Neural progenitor cell (in vitro differentiated cells): ENCODE data around the gene ATP8A1. TPM values are rescaled to one million over a fixed set of nuclear protein-coding genes. Genes with fewer than 3 reads are reported as not detected.

Experiments
- DNase-seq: peaks from one replicate; pipeline ENCODE4 v3.0.0-alpha.2; 2016; ENCODE audit warnings: low spot score
- H2AFZ ChIP-seq: fragments of 200-600 bp; sonication (generic); replicated peaks from 2 replicates; pipeline ENCODE4 v1.6.1; 2016; ENCODE audit warnings: antibody characterized with exemption
- H3F3A ChIP-seq: fragments of 200-600 bp; sonication (generic); 2 replicates; pipeline ENCODE4 v1.6.1; 2016; ENCODE audit warnings: antibody characterized with exemption, low read depth
- H3K27ac ChIP-seq: fragments of 200-600 bp; sonication (generic); 2 replicates; pipeline ENCODE4 v1.5.1; 2016; ENCODE audit warnings: mild to moderate bottlenecking
- H3K27me3 ChIP-seq: fragments of 200-600 bp; sonication (generic); 2 replicates; pipeline ENCODE4 v1.6.1; 2016; ENCODE audit warnings: mild to moderate bottlenecking, moderate library complexity
- H3K36me3 ChIP-seq: fragments of 200-600 bp; sonication (generic); 2 replicates; pipeline ENCODE4 v1.5.1; 2016
- H3K4me1 ChIP-seq: fragments of 200-600 bp; sonication (generic); 2 replicates; pipeline ENCODE4 v1.6.1; 2016; ENCODE audit warnings: mixed run types
- H3K4me2 ChIP-seq: fragments of 200-600 bp; sonication (generic); 2 replicates; pipeline ENCODE4 v1.6.1; 2016
- H3K4me3 ChIP-seq: fragments of 200-600 bp; sonication (generic); 2 replicates; pipeline ENCODE4 v1.5.1; 2016
- H3K79me2 ChIP-seq: fragments of 200-600 bp; sonication (generic); 2 replicates; pipeline ENCODE4 v1.6.1; 2016; ENCODE audit warnings: low read depth
- H3K9ac ChIP-seq: fragments of 200-600 bp; sonication (generic); 2 replicates; pipeline ENCODE4 v1.6.1; 2016
- H3K9me3 ChIP-seq: fragments of 200-600 bp; sonication (generic); 2 replicates; pipeline ENCODE4 v1.5.1; 2016; ENCODE audit warnings: low read depth
- H4K20me1 ChIP-seq: fragments of 200-600 bp; sonication (generic); 2 replicates; pipeline ENCODE4 v1.6.1; 2016; ENCODE audit warnings: low read depth
- H3K27ac Mint-ChIP-seq: 3 replicates; pipeline ENCODE4 v1.8.0; 2021; ENCODE audit warnings: mixed read lengths
- H3K27me3 Mint-ChIP-seq: 2 replicates; pipeline ENCODE4 v1.8.0; 2022; ENCODE audit warnings: low read depth, mild to moderate bottlenecking, inconsistent platforms, moderate library complexity, mixed read lengths; ENCODE audit not compliant: insufficient read depth
- H3K36me3 Mint-ChIP-seq: 3 replicates; pipeline ENCODE4 v1.8.0; 2021; ENCODE audit warnings: mixed read lengths
- H3K4me1 Mint-ChIP-seq: 3 replicates; pipeline ENCODE4 v1.8.0; 2021; ENCODE audit warnings: mixed read lengths
- H3K4me3 Mint-ChIP-seq: 3 replicates; pipeline ENCODE4 v1.8.0; 2021; ENCODE audit warnings: mild to moderate bottlenecking, moderate library complexity, mixed read lengths
- H3K9me3 Mint-ChIP-seq: 3 replicates; pipeline ENCODE4 v1.8.0; 2020; ENCODE audit warnings: mixed read lengths
- CTCF ChIP-seq: fragments of 200-600 bp; sonication (generic); IDR thresholded peaks from 2 replicates; pipeline ENCODE4 v1.5.1; 2017; ENCODE audit warnings: antibody characterized with exemption, mild to moderate bottlenecking
- EZH2 ChIP-seq: fragments of 200-600 bp; sonication (generic); IDR thresholded peaks from 2 replicates; pipeline ENCODE4 v1.6.1; 2017; ENCODE audit warnings: antibody characterized with exemption, mild to moderate bottlenecking, moderate library complexity
- EZH2phosphoT487 ChIP-seq: fragments of 200-600 bp; sonication (generic); IDR thresholded peaks from 2 replicates; pipeline ENCODE4 v1.6.1; 2017; ENCODE audit warnings: antibody characterized with exemption
- total RNA-seq: library from RNA; depleted of rRNA; stranded (reverse); fragments of >200 nt; gene quantifications from 2 replicates; pipeline ENCODE4 v1.2.3, GENCODE V29; 2015; ENCODE audit warnings: low replicate concordance

Gene ATP8A1
- total RNA-seq: 27.6 and 46.1 TPM in 2 replicates

GRCh38 chr4:42656944-42657792 is at the start of gene ATP8A1:
ATP8A1 (minus strand) TSS chr4:42657105; CDS start chr4:42656873, 232 bp downstream.
- Histone ChIP-seq H3K4me2 (peak within 1 kb of the TSS; percentile 95), H3K9me3 (no peaks in the 10 kb centered on the region)
- peak within 1 kb of the TSS; percentile 97 for H3K4me3 Mint-ChIP-seq

GRCh38 chr4:42706086-42706485 is 49.2 kb upstream of the ATP8A1 start:
- Histone ChIP-seq H3K4me1 (peaks cover 8% of the 10 kb centered on the region), H3K27me3 (no peaks in the 10 kb centered on the region), H3K79me2 (no peaks in the 10 kb centered on the region), H3K4me2 (no peak overlapping the region), H3K4me3 (no peak overlapping the region), H4K20me1 (no peaks in the 10 kb centered on the region), H3F3A (no peaks in the 10 kb centered on the region), H3K36me3 (no peaks in the 10 kb centered on the region), H3K27ac (no peak overlapping the region), H3K9me3 (no peaks in the 10 kb centered on the region), H2AFZ (peak overlapping the region; percentile 9), H3K9ac (no peak overlapping the region)
- no peak for DNase-seq
- no peaks in the 10 kb centered on the region for H3K36me3 Mint-ChIP-seq
- no peak for TF ChIP-seq EZH2
- no peak for TF ChIP-seq EZH2phosphoT487
- no peak for TF ChIP-seq CTCF
- no peak overlapping the region for H3K27ac Mint-ChIP-seq
- peaks cover 4% of the 10 kb centered on the region for H3K9me3 Mint-ChIP-seq
- no peak overlapping the region for H3K4me3 Mint-ChIP-seq
- peaks cover 2% of the 10 kb centered on the region for H3K27me3 Mint-ChIP-seq
- H3K4me1 Mint-ChIP-seq: peaks cover 13% of the 10 kb centered on the region

More at GRCh38 chr4:42656944-42657792, at the start of gene ATP8A1:
- Histone ChIP-seq H2AFZ (peak within 1 kb of the TSS; percentile 89), H3K36me3 (no peaks in the 10 kb centered on the region), H3K4me1 (peaks cover 33% of the 10 kb centered on the region), H3K27me3 (peaks cover 12% of the 10 kb centered on the region), H3K4me3 (peak within 1 kb of the TSS; percentile 93), H3K9ac (peak within 1 kb of the TSS; percentile 67), H3K79me2 (peaks cover 21% of the 10 kb centered on the region), H3F3A (peaks cover 23% of the 10 kb centered on the region), H4K20me1 (peaks cover 14% of the 10 kb centered on the region), H3K27ac (peak within 1 kb of the TSS; percentile 99)
- H3K36me3 Mint-ChIP-seq: peaks cover 9% of the 10 kb centered on the region
- no peaks in the 10 kb centered on the region for H3K27me3 Mint-ChIP-seq
- peaks cover 8% of the 10 kb centered on the region for H3K9me3 Mint-ChIP-seq
- DNase-seq: peak; percentile 97
- TF ChIP-seq EZH2phosphoT487: no peak
- TF ChIP-seq CTCF: no peak
- TF ChIP-seq EZH2: no peak
- H3K27ac Mint-ChIP-seq: peak within 1 kb of the TSS; percentile 100
- peaks cover 40% of the 10 kb centered on the region for H3K4me1 Mint-ChIP-seq

GRCh38 chr4:42703813-42704212 is 46.9 kb upstream of the ATP8A1 start:
- Histone ChIP-seq H3K4me1 (no peaks in the 10 kb centered on the region), H3K9me3 (no peaks in the 10 kb centered on the region), H2AFZ (no peak overlapping the region), H4K20me1 (no peaks in the 10 kb centered on the region), H3K36me3 (no peaks in the 10 kb centered on the region), H3K4me3 (no peak overlapping the region), H3K4me2 (no peak overlapping the region), H3F3A (no peaks in the 10 kb centered on the region), H3K9ac (no peak overlapping the region), H3K27ac (no peak overlapping the region), H3K79me2 (no peaks in the 10 kb centered on the region), H3K27me3 (no peaks in the 10 kb centered on the region)
- Mint-ChIP-seq H3K9me3 (peaks cover 13% of the 10 kb centered on the region), H3K4me1 (no peaks in the 10 kb centered on the region), H3K4me3 (no peak overlapping the region), H3K27ac (no peak overlapping the region), H3K27me3 (peaks cover 2% of the 10 kb centered on the region), H3K36me3 (no peaks in the 10 kb centered on the region)
- DNase-seq: no peak
- TF ChIP-seq EZH2phosphoT487: no peak
- no peak for TF ChIP-seq EZH2
- TF ChIP-seq CTCF: no peak
